H9 (cell line): ENCODE results near the gene VAV1. TPM values are rescaled to one million over a fixed set of nuclear protein-coding genes. Genes with fewer than 3 reads are reported as not detected.

Source experiments
- DNase-seq: peaks from one replicate; pipeline ENCODE4 v3.0.0-alpha.2; 2017
- H2AFZ ChIP-seq: one replicate; pipeline ENCODE4 v1.6.1; 2013; ENCODE audit warnings: mild to moderate bottlenecking, low read length, control low read depth, moderate library complexity
- H2AK5ac ChIP-seq: 2 replicates; pipeline ENCODE4 v1.6.1; 2013; ENCODE audit warnings: low read length, control low read depth, mixed read lengths; ENCODE audit not compliant: insufficient read length
- H2BK120ac ChIP-seq: one replicate; pipeline ENCODE4 v1.6.1; 2013; ENCODE audit warnings: low read depth, mild to moderate bottlenecking, low read length, control low read depth, inconsistent platforms; ENCODE audit not compliant: poor library complexity, severe bottlenecking
- H2BK12ac ChIP-seq: 2 replicates; pipeline ENCODE4 v1.6.1; 2013; ENCODE audit warnings: low read length, control low read depth, mixed read lengths, low read depth; ENCODE audit not compliant: insufficient read length
- H2BK15ac ChIP-seq: 2 replicates; pipeline ENCODE4 v1.6.1; 2013; ENCODE audit warnings: low read depth, low read length, control low read depth
- H2BK20ac ChIP-seq: one replicate; pipeline ENCODE4 v1.6.1; 2013; ENCODE audit warnings: low read depth, mild to moderate bottlenecking, low read length, control low read depth, inconsistent platforms; ENCODE audit not compliant: poor library complexity, severe bottlenecking
- H2BK5ac ChIP-seq: 2 replicates; pipeline ENCODE4 v1.6.1; 2013; ENCODE audit warnings: low read length, control low read depth, mixed read lengths; ENCODE audit not compliant: insufficient read length
- H3K14ac ChIP-seq: 2 replicates; pipeline ENCODE4 v1.6.1; 2013; ENCODE audit warnings: low read length, control low read depth; ENCODE audit not compliant: insufficient read depth
- H3K18ac ChIP-seq: 2 replicates; pipeline ENCODE4 v1.6.1; 2013; ENCODE audit warnings: low read depth, mild to moderate bottlenecking, mixed read lengths, low read length, control low read depth; ENCODE audit not compliant: insufficient read length
- H3K23ac ChIP-seq: 2 replicates; pipeline ENCODE4 v1.6.1; 2013; ENCODE audit warnings: low read length, control low read depth, mixed read lengths, low read depth; ENCODE audit not compliant: insufficient read length
- H3K23me2 ChIP-seq: 2 replicates; pipeline ENCODE4 v1.6.1; 2013; ENCODE audit warnings: low read depth, mild to moderate bottlenecking, mixed read lengths, low read length, control low read depth; ENCODE audit not compliant: insufficient read length, poor library complexity, severe bottlenecking
- H3K27ac ChIP-seq: 2 replicates; pipeline ENCODE4 v1.5.1; 2013; ENCODE audit warnings: low read length, control low read depth, mixed read lengths, low read depth; ENCODE audit not compliant: insufficient read length
- H3K27me3 ChIP-seq: 2 replicates; pipeline ENCODE4 v1.6.1; 2013; ENCODE audit warnings: low read length, control low read depth, inconsistent platforms; ENCODE audit not compliant: insufficient read depth
- H3K4ac ChIP-seq: 2 replicates; pipeline ENCODE4 v1.6.1; 2013; ENCODE audit warnings: low read depth, mild to moderate bottlenecking, control low read depth, inconsistent platforms, low read length, moderate library complexity
- H3K4me1 ChIP-seq: 2 replicates; pipeline ENCODE4 v1.6.1; 2013; ENCODE audit warnings: low read length, control low read depth, inconsistent platforms; ENCODE audit not compliant: insufficient read depth
- H3K4me2 ChIP-seq: 2 replicates; pipeline ENCODE4 v1.6.1; 2013; ENCODE audit warnings: low read length, control low read depth, mixed read lengths; ENCODE audit not compliant: insufficient read length, insufficient read depth
- H3K56ac ChIP-seq: 2 replicates; pipeline ENCODE4 v1.6.1; 2013; ENCODE audit warnings: low read depth, mild to moderate bottlenecking, mixed read lengths, low read length, control low read depth; ENCODE audit not compliant: insufficient read length
- H3K79me1 ChIP-seq: 2 replicates; pipeline ENCODE4 v1.6.1; 2013; ENCODE audit warnings: low read depth, mild to moderate bottlenecking, moderate library complexity, low read length, control low read depth, inconsistent platforms; ENCODE audit not compliant: insufficient read depth, poor library complexity, severe bottlenecking
- H3K79me2 ChIP-seq: 2 replicates; pipeline ENCODE4 v1.6.1; 2013; ENCODE audit warnings: low read length, control low read depth, inconsistent platforms; ENCODE audit not compliant: insufficient read depth
- H3K9ac ChIP-seq: 2 replicates; pipeline ENCODE4 v1.6.1; 2013; ENCODE audit warnings: low read length, control low read depth, mixed read lengths; ENCODE audit not compliant: insufficient read length; ENCODE audit errors: extremely low read depth
- H3K9me3 ChIP-seq: one replicate; pipeline ENCODE4 v1.6.1; 2013; ENCODE audit warnings: low read depth, low read length, inconsistent platforms; ENCODE audit not compliant: control insufficient read depth
- H3T11ph ChIP-seq: one replicate; pipeline ENCODE4 v1.6.1; 2013; ENCODE audit warnings: mild to moderate bottlenecking, low read length, control low read depth, inconsistent platforms
- H4K20me1 ChIP-seq: one replicate; pipeline ENCODE4 v1.6.1; 2013; ENCODE audit not compliant: control insufficient read depth, insufficient read length, insufficient read depth
- H4K5ac ChIP-seq: 2 replicates; pipeline ENCODE4 v1.6.1; 2013; ENCODE audit warnings: low read depth, mild to moderate bottlenecking, mixed read lengths, low read length, control low read depth; ENCODE audit not compliant: insufficient read length
- H4K8ac ChIP-seq: replicated peaks from 2 replicates; pipeline ENCODE4 v1.6.1; 2013; ENCODE audit warnings: low read length, control low read depth, mixed read lengths, low read depth; ENCODE audit not compliant: insufficient read length
- H4K91ac ChIP-seq: 2 replicates; pipeline ENCODE4 v1.6.1; 2013; ENCODE audit warnings: low read depth, mild to moderate bottlenecking, moderate library complexity, mixed read lengths, low read length, control low read depth; ENCODE audit not compliant: insufficient read length
- H3K27ac Mint-ChIP-seq, 3 experiments: 2 replicates in 2 of 3; 3 replicates in 1 of 3; pipeline ENCODE4 v1.8.0; 2020 to 2021; ENCODE audit warnings: mixed read lengths in 3 of 3, mild to moderate bottlenecking in 1 of 3, moderate library complexity in 1 of 3
- H3K27me3 Mint-ChIP-seq: 2 replicates; pipeline ENCODE4 v1.8.0; 2021; ENCODE audit warnings: low read depth, mild to moderate bottlenecking, moderate library complexity, mixed read lengths
- H3K36me3 Mint-ChIP-seq, 3 experiments: 2 replicates in 2 of 3; 3 replicates in 1 of 3; pipeline ENCODE4 v1.8.0; 2020 to 2021; ENCODE audit warnings: low read depth in 3 of 3, mixed read lengths in 3 of 3; ENCODE audit not compliant: insufficient read depth in 1 of 3
- H3K4me1 Mint-ChIP-seq, 2 experiments: 2 replicates each; pipeline ENCODE4 v1.8.0; 2020; ENCODE audit warnings: mixed read lengths in 2 of 2
- H3K4me3 Mint-ChIP-seq, 2 experiments: 2 replicates in 1 of 2; 3 replicates in 1 of 2; pipeline ENCODE4 v1.8.0; 2020 to 2021; ENCODE audit warnings: mild to moderate bottlenecking in 2 of 2, mixed read lengths in 2 of 2, moderate library complexity in 1 of 2
- H3K9me3 Mint-ChIP-seq, 2 experiments: 2 replicates in 1 of 2; 3 replicates in 1 of 2; pipeline ENCODE4 v1.8.0; 2020; ENCODE audit warnings: mild to moderate bottlenecking in 2 of 2, mixed read lengths in 2 of 2, moderate library complexity in 1 of 2
- WGBS: extraction: QIAGEN DNeasy Blood & Tissue Kit; methylation state at CpG from one replicate; pipeline ENCODE4 v1.1.7; 2013; ENCODE audit warnings: missing lambda C conversion rate, low lambda C conversion rate, mixed read lengths; ENCODE audit not compliant: insufficient read length; ENCODE audit errors: extremely low coverage; 5-methylcytosine and 5-hydroxymethylcytosine counted together
- total RNA-seq: library from RNA; stranded (reverse); gene quantifications from 2 replicates; pipeline ENCODE4 v1.2.1, GENCODE V29; 2021
- TF ChIP-seq, protein P1 (sequence below): fragments of 200-600 bp; sonication (generic); conservative IDR thresholded peaks from 3 replicates; pipeline ENCODE4 v1.8.0; 2021; ENCODE audit warnings: antibody characterized with exemption, mild to moderate bottlenecking

The VAV1 gene
- total RNA-seq, 1 experiment from 2014 or later: 0.90 TPM

DNA sequence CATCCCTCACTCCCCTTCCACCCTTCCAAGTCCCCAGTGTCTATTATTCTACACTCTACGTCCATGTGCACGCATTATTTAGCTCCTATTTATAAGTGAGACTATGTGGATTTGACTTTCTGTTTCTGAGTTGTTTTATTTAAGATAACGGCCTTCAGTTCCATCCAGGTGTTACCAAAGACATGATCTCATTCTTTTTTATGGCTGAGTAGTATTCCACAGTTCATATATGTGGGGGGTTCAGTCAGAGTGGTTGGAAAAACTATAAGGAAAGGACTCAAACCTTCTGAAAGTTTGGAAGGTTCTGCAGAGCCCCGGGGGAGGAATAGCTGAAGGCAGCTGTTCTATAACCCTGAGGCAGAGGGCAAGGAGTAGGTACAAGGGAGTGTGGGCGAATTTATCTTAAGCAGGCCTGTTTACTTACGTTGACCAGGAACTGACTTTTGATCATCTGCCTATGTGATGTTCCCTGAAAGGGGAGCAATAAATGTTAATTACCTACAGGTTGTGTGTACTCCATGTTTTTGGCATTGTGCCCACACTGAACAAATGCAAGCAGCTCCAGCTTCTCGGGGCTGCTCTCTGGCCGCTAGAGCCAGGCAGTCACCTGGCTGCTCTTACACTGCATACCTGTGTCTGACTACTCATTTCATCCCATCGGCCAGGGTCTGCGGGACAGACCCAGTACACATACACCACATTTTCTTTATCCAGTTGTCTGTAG lies 101.4 kb downstream of the VAV1 start:
- H3K4me1 Mint-ChIP-seq: no peaks in the 10 kb centered on the region
- Histone ChIP-seq H3K27ac (no peak overlapping the region), H3T11ph (no peak overlapping the region), H3K56ac (no peak overlapping the region), H4K5ac (no peak overlapping the region), H2BK15ac (no peak overlapping the region), H2AK5ac (no peak overlapping the region), H3K23me2 (no peaks in the 10 kb centered on the region), H3K23ac (no peak overlapping the region), H2AFZ (no peak overlapping the region), H2BK5ac (no peak overlapping the region), H3K18ac (no peak overlapping the region), H4K20me1 (peaks cover 2% of the 10 kb centered on the region), H3K9ac (no peak overlapping the region), H3K4me2 (no peak overlapping the region), H4K91ac (no peak overlapping the region), H3K79me1 (no peaks in the 10 kb centered on the region), H3K79me2 (no peaks in the 10 kb centered on the region), H3K4me1 (no peaks in the 10 kb centered on the region), H3K27me3 (no peaks in the 10 kb centered on the region), H3K4ac (no peak overlapping the region), H3K14ac (no peak overlapping the region), H2BK12ac (no peak overlapping the region), H2BK20ac (no peak overlapping the region), H4K8ac (no peak overlapping the region), H3K9me3 (no peaks in the 10 kb centered on the region), H2BK120ac (no peak overlapping the region)
- H3K4me3 Mint-ChIP-seq: no peak overlapping the region
- DNase-seq: no peak
- WGBS: no CpG with 5 or more reads among the region's 10 CpGs
- peaks cover 6 to 13% (median 8%) of the 10 kb centered on the region in 3 experiments; a peak in 6 of 7 replicates for H3K36me3 Mint-ChIP-seq
- H3K27me3 Mint-ChIP-seq: peaks cover 18% of the 10 kb centered on the region; the same call in 1 of the 2 replicates
- TF ChIP-seq, protein P1, sequence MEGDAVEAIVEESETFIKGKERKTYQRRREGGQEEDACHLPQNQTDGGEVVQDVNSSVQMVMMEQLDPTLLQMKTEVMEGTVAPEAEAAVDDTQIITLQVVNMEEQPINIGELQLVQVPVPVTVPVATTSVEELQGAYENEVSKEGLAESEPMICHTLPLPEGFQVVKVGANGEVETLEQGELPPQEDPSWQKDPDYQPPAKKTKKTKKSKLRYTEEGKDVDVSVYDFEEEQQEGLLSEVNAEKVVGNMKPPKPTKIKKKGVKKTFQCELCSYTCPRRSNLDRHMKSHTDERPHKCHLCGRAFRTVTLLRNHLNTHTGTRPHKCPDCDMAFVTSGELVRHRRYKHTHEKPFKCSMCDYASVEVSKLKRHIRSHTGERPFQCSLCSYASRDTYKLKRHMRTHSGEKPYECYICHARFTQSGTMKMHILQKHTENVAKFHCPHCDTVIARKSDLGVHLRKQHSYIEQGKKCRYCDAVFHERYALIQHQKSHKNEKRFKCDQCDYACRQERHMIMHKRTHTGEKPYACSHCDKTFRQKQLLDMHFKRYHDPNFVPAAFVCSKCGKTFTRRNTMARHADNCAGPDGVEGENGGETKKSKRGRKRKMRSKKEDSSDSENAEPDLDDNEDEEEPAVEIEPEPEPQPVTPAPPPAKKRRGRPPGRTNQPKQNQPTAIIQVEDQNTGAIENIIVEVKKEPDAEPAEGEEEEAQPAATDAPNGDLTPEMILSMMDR: no peak
- no peak overlapping the region for H3K27ac Mint-ChIP-seq
- H3K9me3 Mint-ChIP-seq: peaks cover 80 to 92% of the 10 kb centered on the region in 2 experiments
